GM23248 (cell line): Measurements from ENCODE around the gene SDCCAG8. TPM values are rescaled to one million over a fixed set of nuclear protein-coding genes. Genes with fewer than 3 reads are reported as not detected.

ENCODE experiments used
- DNase-seq: peaks from one replicate; pipeline ENCODE4 v3.0.0-alpha.2; 2015
- H2AFZ ChIP-seq: fragments of 200-600 bp; sonication (generic); 2 replicates; pipeline ENCODE4 v1.6.1; 2016; ENCODE audit warnings: antibody characterized with exemption
- H3F3A ChIP-seq: fragments of 200-600 bp; sonication (generic); 2 replicates; pipeline ENCODE4 v1.6.1; 2016; ENCODE audit warnings: mild to moderate bottlenecking, antibody characterized with exemption, mixed run types; ENCODE audit not compliant: insufficient read depth
- H3K27ac ChIP-seq: fragments of 200-600 bp; sonication (generic); 2 replicates; pipeline ENCODE4 v1.5.1; 2016; ENCODE audit warnings: mild to moderate bottlenecking
- H3K27me3 ChIP-seq: fragments of 200-600 bp; sonication (generic); replicated peaks from 2 replicates; pipeline ENCODE4 v1.6.1; 2016; ENCODE audit warnings: mild to moderate bottlenecking; ENCODE audit not compliant: insufficient read depth
- H3K36me3 ChIP-seq: fragments of 200-600 bp; sonication (generic); 2 replicates; pipeline ENCODE4 v1.6.1; 2016; ENCODE audit warnings: low read depth, mild to moderate bottlenecking
- H3K4me1 ChIP-seq: fragments of 200-600 bp; sonication (generic); 2 replicates; pipeline ENCODE4 v1.6.1; 2016; ENCODE audit warnings: mild to moderate bottlenecking; ENCODE audit not compliant: insufficient read depth
- H3K4me2 ChIP-seq: fragments of 200-600 bp; sonication (generic); one replicate; pipeline ENCODE4 v1.6.1; 2016; ENCODE audit warnings: mild to moderate bottlenecking; ENCODE audit not compliant: unreplicated experiment
- H3K4me3 ChIP-seq: fragments of 200-600 bp; sonication (generic); 2 replicates; pipeline ENCODE4 v1.5.1; 2016; ENCODE audit warnings: mild to moderate bottlenecking
- H3K79me2 ChIP-seq: fragments of 200-600 bp; sonication (generic); 2 replicates; pipeline ENCODE4 v1.6.1; 2016; ENCODE audit warnings: mild to moderate bottlenecking; ENCODE audit not compliant: insufficient read depth
- H3K9ac ChIP-seq: fragments of 200-600 bp; sonication (generic); 2 replicates; pipeline ENCODE4 v1.6.1; 2016; ENCODE audit warnings: mild to moderate bottlenecking
- H3K9me2 ChIP-seq: fragments of 200-600 bp; sonication (generic); 2 replicates; pipeline ENCODE4 v1.6.1; 2016; ENCODE audit warnings: mixed run types, mild to moderate bottlenecking, moderate library complexity; ENCODE audit not compliant: insufficient read depth
- H3K9me3 ChIP-seq: fragments of 200-600 bp; sonication (generic); one replicate; pipeline ENCODE4 v1.6.1; 2017; ENCODE audit warnings: low read depth
- H4K20me1 ChIP-seq: fragments of 200-600 bp; sonication (generic); 2 replicates; pipeline ENCODE4 v1.6.0; 2016; ENCODE audit not compliant: insufficient read depth
- EZH2 ChIP-seq: fragments of 200-600 bp; sonication (generic); IDR thresholded peaks from 2 replicates; pipeline ENCODE4 v1.6.1; 2018; ENCODE audit warnings: antibody characterized with exemption, mild to moderate bottlenecking; ENCODE audit not compliant: insufficient read depth, poor library complexity, severe bottlenecking
- EZH2phosphoT487 ChIP-seq: fragments of 200-600 bp; sonication (generic); IDR thresholded peaks from 2 replicates; pipeline ENCODE4 v1.6.1; 2018; ENCODE audit warnings: antibody characterized with exemption, moderate library complexity, mild to moderate bottlenecking, low read depth; ENCODE audit not compliant: insufficient read depth
- WGBS, 2 experiments: methylation state at CpG; one replicate each; pipeline ENCODE4 v1.1.6; 2015 to 2017; ENCODE audit warnings: low lambda C conversion rate in 2 of 2, low coverage in 1 of 2; ENCODE audit errors: missing lambda C conversion rate in 2 of 2; 5-methylcytosine and 5-hydroxymethylcytosine counted together
- in situ Hi-C: fragments of 300-500 bp; cut with MboI; formaldehyde crosslinking; loops from 2 replicates; pipeline ENCODE4 v1.15.0; 2020
- polyA plus RNA-seq: library from polyadenylated mRNA; unstranded; fragments of >200 nt; fragmentation: Nextera tagmentation; extraction: Ambion mirVana; gene quantifications from 2 replicates; pipeline ENCODE4 v1.2.1, GENCODE V29; 2016
- total RNA-seq: library from RNA; depleted of rRNA; stranded (reverse); fragments of >200 nt; shearing (Covaris generic); gene quantifications from 2 replicates; pipeline ENCODE4 v1.2.3, GENCODE V29; 2014

SDCCAG8 gene
- total and polyA plus RNA-seq, 2 experiments from 2014 or later = 29.4 to 45.3 TPM

GRCh38 chr1:243267471-243267880 lies 11.6 kb downstream of the SDCCAG8 start:
- Histone ChIP-seq H3K4me3 (no peak overlapping the region), H3K36me3 (peaks cover 8% of the 10 kb centered on the region; the same call in 1 of the 2 replicates), H3K4me1 (peaks cover 68% of the 10 kb centered on the region), H3K9me2 (no peaks in the 10 kb centered on the region), H4K20me1 (no peaks in the 10 kb centered on the region), H3K9me3 (no peaks in the 10 kb centered on the region), H3K27ac (peak overlapping the region; percentile 46; the same call in 1 of the 2 replicates), H3K27me3 (no peaks in the 10 kb centered on the region), H3K9ac (no peak overlapping the region), H3K4me2 (peak overlapping the region; percentile 50), H3F3A (peaks cover 58% of the 10 kb centered on the region), H3K79me2 (peaks cover 78% of the 10 kb centered on the region), H2AFZ (no peak overlapping the region)
- TF ChIP-seq EZH2phosphoT487 (no peak), EZH2 (no peak)
- WGBS, 2 experiments = 87 to 88% methylated on average over 10 of the region's 10 CpGs
- DNase-seq = no peak
- in situ Hi-C loops = no loop called here

GRCh38 chr1:243267914-243268653 lies 12.2 kb downstream of the SDCCAG8 start:
- 62 to 64% methylated on average over 12 of the region's 12 CpGs for whole genome bisulfite sequencing, 2 experiments
- TF ChIP-seq EZH2phosphoT487 (no peak), EZH2 (no peak)
- H3K4me3 ChIP-seq = peak overlapping the region; percentile 12; the same call in 1 of the 2 replicates
- H3K36me3 ChIP-seq = peaks cover 8% of the 10 kb centered on the region; the same call in 1 of the 2 replicates
- no peak overlapping the region for H3K9ac ChIP-seq
- peaks cover 54% of the 10 kb centered on the region for H3F3A ChIP-seq
- peaks cover 77% of the 10 kb centered on the region for H3K79me2 ChIP-seq
- no peak overlapping the region for H2AFZ ChIP-seq
- no peaks in the 10 kb centered on the region for H3K27me3 ChIP-seq
- peaks cover 74% of the 10 kb centered on the region for H3K4me1 ChIP-seq
- H3K9me2 ChIP-seq = no peaks in the 10 kb centered on the region
- H4K20me1 ChIP-seq = no peaks in the 10 kb centered on the region
- H3K9me3 ChIP-seq = no peaks in the 10 kb centered on the region
- peak; percentile 89 for DNase-seq
- in situ Hi-C loops = no loop called here
- H3K4me2 ChIP-seq = peak overlapping the region; percentile 50
- H3K27ac ChIP-seq = peak overlapping the region; percentile 46

GRCh38 chr1:243268751-243269460 lies 13.1 kb downstream of the SDCCAG8 start:
- peaks cover 77% of the 10 kb centered on the region for H3K79me2 ChIP-seq
- H3K4me2 ChIP-seq = peak overlapping the region; percentile 50
- TF ChIP-seq EZH2phosphoT487 = no peak
- TF ChIP-seq EZH2 = no peak
- DNase-seq = no peak
- WGBS, 2 experiments = 94% methylated on average over 11 to 13 of the region's 13 CpGs
- peak overlapping the region; percentile 3; the same call in 1 of the 2 replicates for H3K4me3 ChIP-seq
- H3K9me2 ChIP-seq = no peaks in the 10 kb centered on the region
- no peak overlapping the region for H2AFZ ChIP-seq
- peaks cover 46% of the 10 kb centered on the region for H3F3A ChIP-seq
- H3K9me3 ChIP-seq = no peaks in the 10 kb centered on the region
- peaks cover 8% of the 10 kb centered on the region; the same call in 1 of the 2 replicates for H3K36me3 ChIP-seq
- no peaks in the 10 kb centered on the region for H3K27me3 ChIP-seq
- in situ Hi-C loops = no loop called here
- H3K9ac ChIP-seq = no peak overlapping the region
- H4K20me1 ChIP-seq = no peaks in the 10 kb centered on the region
- H3K27ac ChIP-seq = peak overlapping the region; percentile 46
- peaks cover 67% of the 10 kb centered on the region for H3K4me1 ChIP-seq

GRCh38 chr1:243269461-243269801 lies 13.6 kb downstream of the SDCCAG8 start:
- TF ChIP-seq EZH2phosphoT487 = no peak
- no peak for TF ChIP-seq EZH2
- WGBS, 2 experiments = 98 to 100% methylated on average over 4 of the region's 4 CpGs
- H3K4me2 ChIP-seq = no peak overlapping the region
- peaks cover 12% of the 10 kb centered on the region for H3K36me3 ChIP-seq
- H3K4me3 ChIP-seq = no peak overlapping the region
- H3K79me2 ChIP-seq = peaks cover 79% of the 10 kb centered on the region
- no peaks in the 10 kb centered on the region for H3K9me3 ChIP-seq
- in situ Hi-C loops = no loop called here
- peaks cover 62% of the 10 kb centered on the region for H3K4me1 ChIP-seq
- peaks cover 40% of the 10 kb centered on the region for H3F3A ChIP-seq
- no peaks in the 10 kb centered on the region for H3K9me2 ChIP-seq
- no peaks in the 10 kb centered on the region for H4K20me1 ChIP-seq
- no peak overlapping the region for H2AFZ ChIP-seq
- DNase-seq = no peak
- H3K27me3 ChIP-seq = no peaks in the 10 kb centered on the region
- H3K9ac ChIP-seq = no peak overlapping the region
- H3K27ac ChIP-seq = no peak overlapping the region; the same call in 1 of the 2 replicates
